Activated CD4-positive, CD25-positive, alpha-beta regulatory T cell treated with anti-CD3 and anti-CD28 coated beads, Interleukin-2, amount 50 U/mL, for 72 hours (primary cell): Measurements from ENCODE around the gene IQSEC1.

ENCODE experiments used
- DNase-seq: peaks from one replicate; pipeline ENCODE4 v3.0.0; 2021

Gene IQSEC1

GRCh38 chr3:13046569-13047274 is 26.5 kb downstream of the IQSEC1 start:
- DNase-seq, result no peak

DNA sequence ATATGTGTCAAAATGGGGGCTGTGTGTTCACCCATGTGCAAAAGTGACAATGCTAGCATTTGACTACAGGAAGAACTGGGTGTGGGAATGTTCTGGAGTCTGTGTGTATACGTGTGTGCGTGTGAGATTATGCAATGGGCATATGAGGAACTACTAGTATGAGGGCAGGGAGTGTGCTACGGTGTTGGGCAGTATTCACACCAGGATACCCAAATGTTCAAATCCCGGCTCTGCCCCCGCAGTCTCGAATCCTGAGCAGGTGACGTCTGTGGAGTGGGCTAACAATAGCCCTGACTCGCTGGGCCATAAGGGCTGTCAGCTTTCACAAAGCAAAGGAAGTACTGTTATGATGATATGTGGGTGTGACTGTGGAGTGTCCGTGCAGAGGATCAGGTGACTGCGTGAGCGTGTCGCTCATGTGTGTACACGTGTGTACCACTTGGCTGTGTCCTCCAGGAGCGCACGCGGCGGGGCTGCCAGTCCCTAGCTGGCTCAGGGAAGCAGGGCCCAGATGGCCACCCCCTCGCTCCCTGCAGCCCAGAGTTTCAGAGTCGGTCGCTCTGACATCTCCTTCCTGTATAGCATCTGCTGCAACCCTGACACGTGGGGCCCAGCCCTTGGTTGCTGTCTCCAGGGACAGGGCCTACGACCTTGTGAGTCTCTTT is 27.2 kb downstream of the IQSEC1 start:
- DNase-seq, result no peak

DNA sequence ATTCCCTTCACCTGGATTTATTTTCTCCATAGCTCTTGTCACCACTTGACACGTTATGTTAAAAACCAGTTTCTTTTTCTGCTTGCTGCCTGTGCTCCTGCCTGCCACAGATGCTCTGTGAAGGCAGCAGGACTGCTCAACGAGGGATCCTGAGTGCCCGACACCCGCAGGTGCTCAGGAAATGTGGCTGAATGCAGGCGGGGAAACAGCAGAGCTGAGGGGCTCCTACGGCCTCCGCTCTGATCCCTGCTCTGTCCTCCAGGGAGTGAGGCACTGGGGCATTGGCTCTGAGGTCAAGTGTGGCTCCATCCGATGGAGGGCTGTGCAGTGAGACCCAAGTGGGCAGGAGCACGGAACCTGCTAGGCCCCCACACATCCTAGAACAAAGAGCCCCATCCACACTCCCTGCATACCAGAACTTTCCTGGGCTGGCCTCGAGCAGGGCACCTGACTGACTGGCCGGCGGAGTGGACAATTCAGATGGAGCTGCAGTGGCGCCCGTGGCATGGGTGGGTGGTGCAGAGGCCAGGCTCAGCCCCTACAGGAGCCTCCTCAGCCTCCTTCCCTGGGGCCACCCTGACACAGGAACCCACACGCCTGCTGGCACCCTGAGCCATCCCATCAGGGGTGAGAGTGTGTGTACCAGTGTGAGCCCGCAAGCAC is 27.9 kb downstream of the IQSEC1 start:
- no peak for DNase-seq

DNA sequence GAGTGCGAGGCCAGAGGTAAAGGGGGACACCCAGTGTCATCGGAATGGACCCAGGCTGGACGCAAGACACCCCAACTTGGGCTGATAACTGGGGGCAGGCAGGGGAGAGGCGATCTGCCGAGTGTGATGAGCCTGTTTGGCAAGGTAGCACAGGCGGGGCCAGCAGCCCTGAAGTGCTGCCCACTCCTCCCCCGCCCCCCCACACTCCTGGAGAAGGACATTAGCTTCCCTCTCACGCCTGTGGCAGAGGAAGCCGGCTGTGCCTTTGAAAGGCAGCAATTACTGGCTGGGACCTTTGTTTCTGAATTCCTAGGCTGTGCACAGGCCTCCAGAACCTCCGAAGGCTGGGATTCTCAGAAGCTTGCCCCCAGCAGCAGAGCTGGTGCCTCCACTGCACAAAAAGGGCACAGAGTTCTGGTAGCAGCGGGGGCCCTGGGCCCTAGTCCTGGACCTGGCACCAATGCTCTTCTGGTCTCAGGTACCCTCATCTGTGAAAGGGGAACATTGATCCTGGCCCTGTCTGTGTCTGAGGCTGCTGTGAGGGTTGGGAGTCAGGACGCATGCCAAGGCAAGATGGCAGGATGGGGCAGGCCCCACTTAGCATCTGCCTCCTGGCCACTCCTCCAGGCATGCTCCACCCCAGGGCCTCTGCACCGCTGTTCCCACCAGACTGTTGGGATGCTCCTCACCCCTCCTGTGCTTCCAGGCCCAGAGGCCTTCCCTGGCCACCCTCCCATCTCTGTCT is 28.6 kb downstream of the IQSEC1 start:
- DNase-seq, result no peak

GRCh38 chr3:13043656-13044055 is 29.6 kb downstream of the IQSEC1 start:
- no peak for DNase-seq

DNA sequence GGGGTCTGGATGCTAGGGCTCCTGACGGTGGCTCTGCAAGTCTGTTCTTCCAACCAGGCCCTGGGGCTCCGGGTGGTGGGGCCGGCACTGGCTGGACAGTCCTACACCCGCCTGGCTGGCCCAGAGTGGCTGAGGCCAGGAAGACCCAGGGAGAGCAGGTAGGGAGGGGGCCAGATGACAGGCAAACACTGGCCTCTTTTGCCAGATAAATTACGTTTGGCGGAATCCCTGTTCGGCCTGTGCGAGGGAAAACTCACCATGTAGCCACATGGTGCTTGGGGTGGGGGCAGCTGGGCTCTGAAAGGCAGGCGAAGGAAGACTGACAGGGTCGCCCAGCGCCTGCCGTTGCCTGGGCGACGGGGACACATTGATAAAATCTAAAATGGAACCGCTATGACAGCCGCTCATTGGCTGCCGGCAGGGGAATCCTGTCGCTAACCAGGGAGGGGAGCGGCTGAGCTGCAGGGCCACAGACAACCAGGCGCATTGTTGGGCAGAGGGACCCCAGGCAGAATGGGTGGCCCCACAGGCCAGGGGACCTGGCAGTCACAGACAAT is 30.4 kb downstream of the IQSEC1 start:
- DNase-seq, result no peak

DNA sequence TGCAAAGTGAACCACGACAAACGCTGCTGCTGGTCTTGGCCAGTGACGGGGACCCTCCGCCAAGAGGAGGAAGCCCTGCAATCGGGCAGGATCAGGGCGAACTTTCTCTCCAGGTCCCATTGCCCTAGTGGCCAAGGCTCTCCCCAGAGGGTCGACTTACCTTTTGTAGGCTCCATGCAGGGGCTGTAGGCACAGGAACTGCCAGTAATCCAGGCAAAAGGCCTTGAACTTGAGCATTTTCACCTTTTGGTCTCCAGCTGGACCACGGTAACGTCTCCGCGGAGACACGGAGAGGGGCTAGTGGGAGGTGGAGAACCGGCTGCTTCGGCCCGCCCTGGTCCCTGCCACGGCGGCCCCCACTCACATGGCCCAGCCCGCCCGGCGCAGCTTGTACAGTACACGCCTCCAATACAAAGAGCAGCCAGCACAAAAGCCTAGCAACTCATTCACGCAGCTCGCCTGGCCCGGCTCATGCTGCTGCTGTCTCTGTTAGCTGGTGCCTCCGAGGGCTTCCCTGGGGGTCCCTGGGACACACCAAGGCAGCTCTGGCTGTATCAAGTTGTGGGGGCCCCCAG is 31.0 kb downstream of the IQSEC1 start:
- no peak for DNase-seq

- DNase-seq, result no peak
Observed at GRCh38 chr3:13041113-13041776, 32.0 kb downstream of the IQSEC1 start.

DNA sequence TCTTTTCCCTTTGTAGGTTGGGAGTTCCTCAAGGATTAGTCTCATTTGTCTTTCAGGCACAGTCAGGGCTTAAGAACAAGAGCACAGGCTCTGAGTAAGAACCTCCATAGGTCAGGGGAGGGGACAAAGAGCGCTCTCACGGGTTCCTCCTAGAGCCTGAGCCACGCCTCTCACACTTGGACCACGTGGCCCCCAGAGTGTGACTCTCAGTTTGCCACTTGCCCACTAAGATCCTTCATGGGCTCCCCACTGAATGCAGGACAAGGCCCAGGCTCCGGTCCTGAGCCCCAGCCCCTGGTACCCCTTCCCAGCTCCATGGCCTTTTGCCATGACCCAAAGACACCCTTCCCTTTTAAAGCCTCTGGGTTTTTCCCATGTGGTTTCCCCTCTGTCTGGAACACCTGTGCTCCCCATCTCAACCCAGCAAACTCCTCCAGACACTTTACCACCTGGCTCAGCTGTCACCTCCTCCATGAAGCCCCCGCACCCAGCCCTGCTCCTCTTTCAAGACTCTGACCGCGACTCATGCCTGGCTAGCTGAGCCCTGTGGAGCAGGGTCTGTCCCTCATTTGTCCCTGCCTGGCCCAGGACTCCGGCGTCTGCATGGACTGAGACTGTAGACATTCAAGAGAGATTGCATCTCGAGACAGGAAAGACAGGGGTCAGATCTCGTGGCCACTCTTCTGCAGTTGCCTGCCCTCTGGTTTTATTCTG is 32.7 kb downstream of the IQSEC1 start:
- no peak for DNase-seq

- DNase-seq, result no peak
Observed at GRCh38 chr3:13039213-13039896, 33.9 kb downstream of the IQSEC1 start.

GRCh38 chr3:13037458-13038117 is 35.6 kb downstream of the IQSEC1 start:
- no peak for DNase-seq

DNA sequence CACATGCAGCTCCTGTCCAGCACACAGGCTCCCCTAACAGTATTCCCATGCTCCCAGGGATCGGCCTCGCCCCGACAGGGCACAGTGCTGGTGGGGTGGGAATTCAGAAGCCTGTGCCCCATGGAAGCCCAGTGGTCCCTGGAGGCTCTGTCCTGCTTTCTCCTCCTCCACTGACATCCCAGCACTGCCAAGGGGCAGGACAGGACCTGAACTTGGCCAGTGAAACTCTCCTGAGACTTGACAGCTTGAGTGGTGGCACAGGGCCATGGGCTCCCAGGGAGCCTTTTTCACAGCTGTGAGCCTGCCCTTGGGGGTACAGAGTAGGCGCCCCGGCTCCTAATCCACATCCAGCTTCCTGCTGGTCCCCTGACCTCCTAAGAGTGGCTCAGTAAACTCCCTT is 38.4 kb downstream of the IQSEC1 start:
- no peak for DNase-seq

DNA sequence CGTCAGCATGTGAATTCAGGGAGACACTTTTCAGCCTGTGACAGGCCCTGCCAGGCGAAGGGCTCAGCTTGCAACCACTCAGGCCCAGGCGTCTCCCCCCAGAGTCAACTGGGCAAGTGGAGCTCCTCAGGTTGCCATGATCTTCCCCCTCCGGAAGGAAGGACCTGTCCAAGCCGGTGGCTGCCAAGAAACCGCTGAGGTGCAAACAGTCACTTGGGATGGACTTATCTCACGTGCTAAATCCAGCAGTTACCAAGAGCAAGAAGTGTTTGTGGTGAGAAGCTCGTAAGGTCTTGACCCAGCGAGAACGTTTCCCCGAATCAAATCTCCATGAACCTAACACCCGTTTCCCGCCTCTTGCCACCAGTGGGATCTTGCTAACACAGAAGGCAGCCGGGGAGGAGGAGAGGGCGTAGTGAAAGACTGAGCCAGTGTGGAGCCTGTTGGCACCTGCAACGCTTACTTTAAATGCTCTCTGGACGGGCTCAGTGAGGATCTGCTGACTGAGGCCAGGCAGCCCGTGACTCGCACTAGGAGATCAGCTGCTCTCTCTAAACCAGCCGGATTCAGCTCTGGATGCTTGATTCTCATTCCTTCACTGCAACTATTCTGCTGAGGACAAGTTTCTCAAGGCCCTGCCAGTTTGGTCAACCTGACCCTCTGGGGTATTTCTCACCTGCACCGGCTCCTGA is 39.0 kb downstream of the IQSEC1 start:
- DNase-seq, result no peak

- no peak for DNase-seq
Observed at GRCh38 chr3:13032206-13032605, 41.0 kb downstream of the IQSEC1 start.

GRCh38 chr3:13031621-13032020 is 41.6 kb downstream of the IQSEC1 start:
- DNase-seq, result no peak

- no peak for DNase-seq
Observed at GRCh38 chr3:13030684-13031083, 42.5 kb downstream of the IQSEC1 start.

DNA sequence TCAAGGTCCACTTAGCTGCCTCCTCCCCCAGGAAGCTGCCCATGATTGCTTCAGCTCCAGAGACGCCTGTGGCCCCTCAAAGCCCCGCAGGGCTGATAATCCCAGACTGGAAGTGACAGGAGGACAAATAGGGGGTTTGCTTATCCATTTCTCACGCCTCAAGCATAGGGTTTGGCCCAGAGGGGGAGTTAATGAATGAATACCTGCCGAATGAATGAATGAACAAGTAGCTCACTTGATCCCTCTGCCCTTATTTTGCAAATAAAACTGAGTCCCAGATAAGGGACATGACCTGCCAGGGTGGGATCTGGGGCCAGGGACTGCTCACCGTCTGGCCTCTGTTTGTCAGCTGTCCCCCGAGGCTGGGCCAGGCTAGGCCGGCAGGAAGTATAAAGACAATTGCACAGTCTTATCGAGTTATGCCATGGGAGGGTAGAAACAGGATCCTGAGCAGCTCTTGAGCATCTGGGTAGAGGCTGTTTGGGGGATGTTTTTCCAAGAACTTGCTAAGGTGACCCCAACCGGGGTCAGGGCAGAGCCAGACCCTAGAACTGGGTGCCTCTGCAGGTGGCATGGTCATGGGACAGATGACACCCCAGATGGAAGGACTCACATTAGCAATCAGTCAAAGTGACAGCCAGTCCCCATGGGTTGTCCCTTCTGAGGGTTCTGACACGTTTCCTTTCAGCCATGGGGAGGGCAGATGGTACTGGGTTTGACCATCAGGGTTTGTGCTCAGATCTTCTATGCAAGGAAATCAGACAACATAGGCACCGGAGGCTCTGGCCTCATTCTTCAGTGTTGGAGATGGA is 45.0 kb downstream of the IQSEC1 start:
- DNase-seq, result no peak

DNA sequence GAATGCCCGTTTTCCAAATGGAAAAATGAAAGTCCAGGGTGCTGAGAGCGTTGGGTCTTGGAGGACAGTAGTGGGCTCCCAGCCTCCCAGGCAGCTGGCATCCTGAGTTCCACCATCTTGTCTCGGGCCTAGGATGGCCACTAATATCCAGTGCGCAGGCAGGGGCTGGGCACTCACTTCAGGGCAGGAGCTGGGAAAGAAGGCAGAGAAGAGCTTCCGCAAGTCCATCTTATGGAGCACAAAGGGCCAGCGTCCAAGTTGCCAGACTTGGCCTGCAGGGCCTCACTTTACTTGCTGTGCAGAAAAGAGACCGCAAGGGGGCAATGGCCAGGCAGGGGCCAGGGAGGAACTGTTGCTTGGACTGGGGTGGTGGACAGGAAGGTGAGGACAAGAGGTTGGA is 46.1 kb downstream of the IQSEC1 start:
- no peak for DNase-seq

GRCh38 chr3:13026534-13026933 is 46.7 kb downstream of the IQSEC1 start:
- DNase-seq, result no peak
